T-helper 2 cell treated with Interferon-gamma antibody and Interleukin-4, amounts not matched to agents 5 μg/mL and 100 μg/mL, for 36 hours (primary cell): ENCODE measurements around the gene LRRK2.

Experiments used
- DNase-seq: peaks from one replicate; pipeline ENCODE4 v3.0.0; 2021; ENCODE audit warnings: low spot score
- H3K27ac Mint-ChIP-seq: one replicate; pipeline ENCODE4 v1.8.0; 2021; ENCODE audit warnings: mild to moderate bottlenecking, mixed read lengths
- H3K27me3 Mint-ChIP-seq: one replicate; pipeline ENCODE4 v1.8.0; 2021; ENCODE audit warnings: low read depth, mixed read lengths
- H3K36me3 Mint-ChIP-seq: one replicate; pipeline ENCODE4 v1.8.0; 2021; ENCODE audit warnings: low read depth, mixed read lengths
- H3K4me1 Mint-ChIP-seq: one replicate; pipeline ENCODE4 v1.8.0; 2021; ENCODE audit warnings: low read depth, mixed read lengths
- H3K4me3 Mint-ChIP-seq: one replicate; pipeline ENCODE4 v1.8.0; 2022; ENCODE audit warnings: mild to moderate bottlenecking, moderate library complexity, mixed read lengths
- H3K9me3 Mint-ChIP-seq: one replicate; pipeline ENCODE4 v1.8.0; 2021; ENCODE audit warnings: mixed read lengths

LRRK2 gene

DNA sequence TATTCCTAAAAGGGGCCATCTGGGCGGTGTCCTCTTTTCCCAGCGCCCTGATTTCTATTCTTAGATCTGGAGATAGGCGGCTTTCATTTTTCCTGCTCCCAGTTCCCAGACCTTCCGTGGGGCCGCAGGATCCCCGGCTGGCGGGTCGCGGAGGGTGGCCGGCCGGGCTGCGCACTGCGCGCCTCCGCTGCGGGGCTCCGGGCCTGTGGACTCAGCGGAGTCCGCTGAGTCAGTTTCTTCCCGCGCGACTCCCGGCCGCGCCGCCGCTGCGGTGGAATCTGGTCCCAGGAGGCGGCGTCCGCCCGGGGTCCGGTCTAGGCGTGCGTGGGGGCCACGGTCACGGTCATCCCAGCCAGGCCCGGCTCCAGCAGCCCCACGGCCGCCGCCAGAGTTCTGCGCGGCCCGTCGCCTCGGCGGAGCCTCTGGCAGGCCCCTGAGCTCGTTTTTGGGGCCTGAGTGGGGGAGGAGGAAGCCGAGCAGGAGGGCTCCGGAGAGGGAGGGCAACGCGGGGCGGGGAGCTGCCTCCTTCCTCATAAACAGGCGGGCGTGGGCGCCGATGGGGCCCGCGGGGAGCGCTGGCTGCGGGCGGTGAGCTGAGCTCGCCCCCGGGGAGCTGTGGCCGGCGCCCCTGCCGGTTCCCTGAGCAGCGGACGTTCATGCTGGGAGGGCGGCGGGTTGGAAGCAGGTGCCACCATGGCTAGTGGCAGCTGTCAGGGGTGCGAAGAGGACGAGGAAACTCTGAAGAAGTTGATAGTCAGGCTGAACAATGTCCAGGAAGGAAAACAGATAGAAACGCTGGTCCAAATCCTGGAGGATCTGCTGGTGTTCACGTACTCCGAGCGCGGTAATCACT is at the start of gene LRRK2:
Gene LRRK2 (plus strand): TSS at position 559 of the 853 bp plus-strand sequence. CDS start 135 bp downstream, at position 694.
- Mint-ChIP-seq H3K4me1 (peaks cover 7% of the 10 kb centered on the region), H3K4me3 (peak within 1 kb of the TSS; percentile 62), H3K27ac (no peak within 1 kb of the TSS), H3K9me3 (no peaks in the 10 kb centered on the region), H3K27me3 (peaks cover 55% of the 10 kb centered on the region), H3K36me3 (no peaks in the 10 kb centered on the region)
- peak; percentile 4 for DNase-seq

DNA sequence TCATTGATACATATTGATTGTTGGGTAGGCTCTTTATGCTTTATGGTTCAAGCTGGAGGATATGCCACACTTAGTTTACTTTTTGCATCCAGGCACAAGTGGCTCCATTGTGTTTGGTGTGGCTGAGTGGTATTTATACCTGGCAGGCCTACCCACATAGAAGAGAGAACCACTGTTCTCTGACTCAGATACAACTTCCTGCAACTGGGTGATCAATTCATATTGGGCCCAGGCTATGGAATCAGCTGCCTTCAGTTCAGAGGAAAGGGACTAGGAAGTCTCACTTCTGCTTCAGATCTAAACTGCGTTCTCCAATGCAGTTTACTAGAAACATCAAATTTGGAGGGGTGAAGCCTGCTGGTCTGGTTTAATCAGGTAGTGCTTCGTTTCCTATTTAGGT is 49.8 kb upstream of the LRRK2 start:
- H3K27ac Mint-ChIP-seq = no peak overlapping the region
- peaks cover 4% of the 10 kb centered on the region for H3K4me1 Mint-ChIP-seq
- H3K27me3 Mint-ChIP-seq = peaks cover 24% of the 10 kb centered on the region
- no peaks in the 10 kb centered on the region for H3K9me3 Mint-ChIP-seq
- H3K4me3 Mint-ChIP-seq = no peak overlapping the region
- no peak for DNase-seq
- peaks cover 2% of the 10 kb centered on the region for H3K36me3 Mint-ChIP-seq

- no peak for DNase-seq
- Mint-ChIP-seq H3K4me1 (peaks cover 9% of the 10 kb centered on the region), H3K9me3 (peaks cover 4% of the 10 kb centered on the region), H3K4me3 (no peak overlapping the region), H3K27me3 (peaks cover 23% of the 10 kb centered on the region), H3K36me3 (peaks cover 3% of the 10 kb centered on the region), H3K27ac (no peak overlapping the region)
These were observed 49.3 kb upstream of the LRRK2 start for GRCh38 chr12:40175489-40175888.

- H3K9me3 Mint-ChIP-seq = peaks cover 8% of the 10 kb centered on the region
- H3K27me3 Mint-ChIP-seq = peaks cover 14% of the 10 kb centered on the region
- DNase-seq = no peak
- peaks cover 3% of the 10 kb centered on the region for H3K36me3 Mint-ChIP-seq
- no peak overlapping the region for H3K27ac Mint-ChIP-seq
- no peak overlapping the region for H3K4me3 Mint-ChIP-seq
- H3K4me1 Mint-ChIP-seq = peaks cover 17% of the 10 kb centered on the region
These were observed 46.1 kb upstream of the LRRK2 start for GRCh38 chr12:40178701-40179100.

GRCh38 chr12:40181490-40181889 is 43.3 kb upstream of the LRRK2 start:
- Mint-ChIP-seq H3K4me3 (peak overlapping the region; percentile 1), H3K36me3 (peaks cover 3% of the 10 kb centered on the region), H3K27me3 (peaks cover 8% of the 10 kb centered on the region), H3K9me3 (peaks cover 8% of the 10 kb centered on the region), H3K27ac (peak overlapping the region; percentile 45), H3K4me1 (peaks cover 17% of the 10 kb centered on the region)
- DNase-seq = no peak

DNA sequence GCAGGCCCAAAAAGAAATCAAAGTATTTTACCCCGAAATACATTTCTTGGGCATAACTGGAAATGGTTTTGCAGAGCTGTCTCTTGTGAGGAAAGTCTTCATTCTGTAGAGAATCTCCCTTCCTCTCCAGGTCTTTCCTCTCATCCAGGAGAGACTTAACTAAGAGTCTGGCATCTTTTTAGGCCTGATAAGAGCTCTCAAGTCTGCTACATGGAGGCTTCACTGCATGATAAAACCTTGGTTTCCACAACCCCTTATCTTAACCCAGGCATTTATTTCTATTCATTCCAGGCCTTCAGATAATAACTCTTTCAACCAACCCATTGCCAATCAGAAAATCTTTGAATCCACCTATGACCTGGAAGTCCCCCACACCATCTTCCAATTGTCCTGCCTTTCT is 41.1 kb upstream of the LRRK2 start:
- H3K9me3 Mint-ChIP-seq = peaks cover 13% of the 10 kb centered on the region
- H3K4me3 Mint-ChIP-seq = no peak overlapping the region
- H3K4me1 Mint-ChIP-seq = peaks cover 17% of the 10 kb centered on the region

DNA sequence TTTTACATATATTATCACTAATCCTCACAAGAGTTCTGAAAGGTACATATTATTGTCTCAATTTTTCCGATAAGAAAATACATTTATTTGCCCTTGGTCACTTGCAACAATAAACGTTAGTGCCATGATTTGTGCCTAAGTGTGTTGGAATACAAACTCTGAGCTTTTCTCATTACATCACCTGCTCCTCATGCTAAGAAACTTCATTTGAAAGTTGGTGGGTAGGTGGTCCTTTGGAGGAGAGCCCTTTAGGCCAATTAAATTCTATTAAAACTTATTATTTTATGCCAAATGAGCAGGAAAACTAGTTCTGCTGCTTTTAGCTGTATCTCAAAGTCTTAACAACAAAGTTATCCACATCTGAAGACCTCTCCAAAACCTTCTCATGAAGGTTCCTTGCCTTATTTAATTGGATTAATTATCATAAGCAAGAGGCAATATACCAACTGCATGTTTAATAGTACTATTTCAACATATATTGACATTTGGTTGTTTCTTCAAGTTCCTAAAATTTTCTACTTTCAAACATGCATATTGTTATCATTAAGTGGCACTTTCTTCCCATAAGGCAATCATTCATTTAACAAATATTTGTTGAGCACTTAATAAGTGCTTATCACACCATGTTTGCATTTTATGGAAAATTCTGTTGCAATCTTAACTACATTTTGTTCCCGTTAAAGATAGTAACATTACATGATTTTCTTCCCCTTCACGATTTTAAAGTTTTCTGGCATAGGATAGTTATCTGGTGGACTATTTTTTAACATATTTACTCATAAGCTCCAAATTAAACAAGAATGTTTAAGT is 40.1 kb upstream of the LRRK2 start:
- no peak for DNase-seq
- H3K4me3 Mint-ChIP-seq = no peak overlapping the region
- no peak overlapping the region for H3K27ac Mint-ChIP-seq
- H3K9me3 Mint-ChIP-seq = peaks cover 13% of the 10 kb centered on the region
- peaks cover 3% of the 10 kb centered on the region for H3K36me3 Mint-ChIP-seq
- H3K4me1 Mint-ChIP-seq = peaks cover 15% of the 10 kb centered on the region
- peaks cover 4% of the 10 kb centered on the region for H3K27me3 Mint-ChIP-seq

More for the DNA sequence above, 41.1 kb upstream of the LRRK2 start:
- peaks cover 3% of the 10 kb centered on the region for H3K36me3 Mint-ChIP-seq
- H3K27me3 Mint-ChIP-seq = peaks cover 6% of the 10 kb centered on the region
- DNase-seq = no peak
- no peak overlapping the region for H3K27ac Mint-ChIP-seq

DNA sequence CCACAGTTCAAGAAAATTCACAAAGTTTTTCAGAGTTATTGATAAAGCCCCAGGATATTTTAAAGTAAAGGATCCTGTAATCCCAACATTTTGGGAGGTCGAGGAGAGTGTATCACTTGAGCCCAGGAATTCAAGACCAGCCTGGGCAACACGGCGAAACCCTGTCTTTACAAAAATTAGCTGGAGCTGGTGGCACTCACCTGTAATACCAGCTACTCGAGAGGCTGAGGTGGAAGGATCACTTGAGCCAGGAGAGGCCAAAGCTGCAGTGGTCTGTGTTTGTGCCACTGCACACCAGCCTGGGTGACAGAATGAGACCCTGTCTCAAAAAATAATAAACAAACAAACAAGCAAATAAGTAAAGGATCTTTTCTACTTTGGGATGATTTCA is 39.5 kb upstream of the LRRK2 start:
- peaks cover 11% of the 10 kb centered on the region for H3K4me1 Mint-ChIP-seq
- no peak overlapping the region for H3K27ac Mint-ChIP-seq
- peaks cover 4% of the 10 kb centered on the region for H3K27me3 Mint-ChIP-seq
- peaks cover 2% of the 10 kb centered on the region for H3K36me3 Mint-ChIP-seq
- H3K9me3 Mint-ChIP-seq = peaks cover 14% of the 10 kb centered on the region
- H3K4me3 Mint-ChIP-seq = no peak overlapping the region
- DNase-seq = no peak

DNA sequence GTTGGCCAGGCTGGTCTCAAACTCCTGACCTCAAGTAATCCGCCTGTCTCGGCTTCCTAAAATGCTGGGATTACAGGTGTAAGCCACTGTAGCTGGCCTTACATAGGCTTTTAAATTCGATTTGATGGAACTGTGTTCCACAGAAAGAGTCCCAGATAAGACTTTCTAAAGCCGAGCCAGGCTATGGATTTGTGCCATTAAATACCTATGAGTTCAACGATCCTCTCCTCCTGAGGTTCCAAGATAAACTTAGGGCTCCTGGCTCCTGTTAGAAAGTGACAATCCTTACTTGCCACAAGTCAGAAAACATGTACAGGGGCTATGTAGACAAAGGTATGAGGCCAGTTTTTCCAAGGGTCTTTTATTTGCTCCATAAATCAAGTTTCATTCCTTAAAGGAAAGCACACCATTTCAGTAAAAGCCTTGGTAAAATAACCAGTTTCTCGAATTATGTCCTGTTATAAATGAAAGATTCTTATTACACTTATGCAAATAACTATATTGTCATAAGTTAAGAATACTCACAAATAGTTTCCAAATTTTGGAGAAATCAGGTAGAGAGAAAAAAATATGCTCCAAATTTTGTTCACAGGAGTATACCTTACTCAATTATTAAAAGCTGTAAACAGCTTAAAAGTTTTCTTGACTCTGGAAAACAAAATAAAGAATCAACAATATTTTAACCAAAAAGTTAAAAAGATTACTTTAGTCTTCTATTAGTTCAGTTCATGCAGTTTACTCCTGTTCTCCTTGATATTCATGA is 36.1 kb upstream of the LRRK2 start:
- Mint-ChIP-seq H3K4me1 (peaks cover 10% of the 10 kb centered on the region), H3K27ac (no peak overlapping the region), H3K27me3 (peaks cover 4% of the 10 kb centered on the region), H3K4me3 (no peak overlapping the region), H3K9me3 (peaks cover 12% of the 10 kb centered on the region), H3K36me3 (no peaks in the 10 kb centered on the region)
- DNase-seq = no peak

GRCh38 chr12:40192704-40193255 is 32.0 kb upstream of the LRRK2 start:
- Mint-ChIP-seq H3K9me3 (peaks cover 10% of the 10 kb centered on the region), H3K27ac (peak overlapping the region; percentile 56), H3K36me3 (no peaks in the 10 kb centered on the region), H3K27me3 (peaks cover 11% of the 10 kb centered on the region), H3K4me3 (peak overlapping the region; percentile 28), H3K4me1 (peaks cover 13% of the 10 kb centered on the region)
- DNase-seq = no peak

- Mint-ChIP-seq H3K36me3 (no peaks in the 10 kb centered on the region), H3K27me3 (peaks cover 17% of the 10 kb centered on the region), H3K9me3 (peaks cover 7% of the 10 kb centered on the region), H3K4me3 (no peak overlapping the region), H3K4me1 (peaks cover 13% of the 10 kb centered on the region), H3K27ac (no peak overlapping the region)
- DNase-seq = no peak
These were observed 30.0 kb upstream of the LRRK2 start for GRCh38 chr12:40194846-40195245.

GRCh38 chr12:40197590-40197989 is 27.2 kb upstream of the LRRK2 start:
- no peaks in the 10 kb centered on the region for H3K36me3 Mint-ChIP-seq
- peaks cover 20% of the 10 kb centered on the region for H3K27me3 Mint-ChIP-seq
- H3K4me3 Mint-ChIP-seq = no peak overlapping the region
- no peak overlapping the region for H3K27ac Mint-ChIP-seq
- no peak for DNase-seq
- no peaks in the 10 kb centered on the region for H3K9me3 Mint-ChIP-seq
- peaks cover 8% of the 10 kb centered on the region for H3K4me1 Mint-ChIP-seq

GRCh38 chr12:40198601-40199000 is 26.2 kb upstream of the LRRK2 start:
- peaks cover 3% of the 10 kb centered on the region for H3K4me1 Mint-ChIP-seq
- H3K27ac Mint-ChIP-seq = no peak overlapping the region
- DNase-seq = no peak
- H3K4me3 Mint-ChIP-seq = no peak overlapping the region
- H3K27me3 Mint-ChIP-seq = peaks cover 23% of the 10 kb centered on the region
- H3K36me3 Mint-ChIP-seq = no peaks in the 10 kb centered on the region
- H3K9me3 Mint-ChIP-seq = no peaks in the 10 kb centered on the region
